GM21717 (cell line): ENCODE results near the gene EID2B.

Experiments
- ATAC-seq: cut with Tn5 transposase; IDR thresholded peaks from one replicate; pipeline ENCODE4 v1.9.1; 2021; ENCODE audit warnings: mild to moderate bottlenecking, moderate library complexity; ENCODE audit not compliant: unreplicated experiment

The EID2B gene

GRCh38 chr19:39500543-39500942 is 32.1 kb downstream of the EID2B start:
- no peak for ATAC-seq

- no peak for ATAC-seq
Measured at GRCh38 chr19:39499932-39500331, 32.7 kb downstream of the EID2B start.

- no peak for ATAC-seq
Measured at GRCh38 chr19:39498798-39499642, 33.6 kb downstream of the EID2B start, which contains the start of gene DLL3. DLL3 (plus strand) TSS chr19:39498947; CDS start chr19:39498975, 28 bp downstream.

GRCh38 chr19:39497996-39498797 is 34.5 kb downstream of the EID2B start:
- no peak for ATAC-seq

- no peak for ATAC-seq
Measured at GRCh38 chr19:39497701-39497995, 35.0 kb downstream of the EID2B start.

- no peak for ATAC-seq
Measured at GRCh38 chr19:39496063-39496462, 36.6 kb downstream of the EID2B start.

- no peak for ATAC-seq
Measured at GRCh38 chr19:39494661-39495060, 38.0 kb downstream of the EID2B start.

- no peak for ATAC-seq
Measured at GRCh38 chr19:39492788-39493187, 39.9 kb downstream of the EID2B start.

GRCh38 chr19:39492225-39492624 is 40.4 kb downstream of the EID2B start:
- no peak for ATAC-seq

GRCh38 chr19:39489756-39490155 is 42.9 kb downstream of the EID2B start:
- ATAC-seq, result no peak

- no peak for ATAC-seq
Measured at GRCh38 chr19:39483141-39483540, 49.5 kb downstream of the EID2B start.

- no peak for ATAC-seq
Measured at GRCh38 chr19:39481676-39482075, 51.0 kb downstream of the EID2B start.

GRCh38 chr19:39481229-39481545 is 51.5 kb downstream of the EID2B start:
- ATAC-seq, result peak; percentile 28
